HG03571 (cell line): ENCODE data around the gene MT1H.
"Not testable (repeated sequence)": the region's sequence is repeated elsewhere in the genome, so short reads cannot be mapped to it uniquely, and the experiment has no call there.

Source experiments
- ATAC-seq: cut with Tn5 transposase; IDR thresholded peaks from one replicate; pipeline ENCODE4 v1.9.1; 2021; ENCODE audit not compliant: unreplicated experiment

The MT1H gene

GRCh38 chr16:56717532-56717931, 47.9 kb downstream of the MT1H start:
- not testable (repeated sequence) for ATAC-seq
